Astrocyte of the spinal cord (primary cell): Measurements from ENCODE around the gene SLCO3A1.

Source experiments
- DNase-seq: peaks from one replicate; pipeline ENCODE4 v3.0.0; 2011; ENCODE audit warnings: low read depth, low spot score
- H3K4me3 ChIP-seq: 2 replicates; pipeline ENCODE4 v1.5.1; 2011; ENCODE audit warnings: low read depth, mild to moderate bottlenecking, low read length, moderate library complexity
- CTCF ChIP-seq: IDR thresholded peaks from 2 replicates; pipeline ENCODE4 v1.5.1; 2012; ENCODE audit warnings: low read depth, mild to moderate bottlenecking, low read length, inconsistent platforms
- in situ Hi-C: cut with HindIII; loops from 2 replicates; pipeline ENCODE4 v1.10.0; 2017; ENCODE audit warnings: low sequenced_read_pairs

Gene SLCO3A1

GRCh38 chr15:92020804-92021203 is 167.3 kb downstream of the SLCO3A1 start:
- H3K4me3 ChIP-seq, result no peak overlapping the region
- DNase-seq, result no peak
- TF ChIP-seq CTCF, result no peak
- in situ Hi-C loops, result no loop called here

GRCh38 chr15:92021792-92022191 is 168.3 kb downstream of the SLCO3A1 start:
- no peak for TF ChIP-seq CTCF
- in situ Hi-C loops, result no loop called here
- DNase-seq, result no peak
- no peak overlapping the region for H3K4me3 ChIP-seq

- in situ Hi-C loops, result no loop called here
- no peak for TF ChIP-seq CTCF
- H3K4me3 ChIP-seq, result no peak overlapping the region
- no peak for DNase-seq
These were observed 170.5 kb downstream of the SLCO3A1 start for GRCh38 chr15:92023965-92024364.

- in situ Hi-C loops, result no loop called here
- no peak for DNase-seq
- no peak overlapping the region for H3K4me3 ChIP-seq
- no peak for TF ChIP-seq CTCF
These were observed 172.3 kb downstream of the SLCO3A1 start for GRCh38 chr15:92025706-92026270.

- in situ Hi-C loops, result no loop called here
- H3K4me3 ChIP-seq, result no peak overlapping the region
- DNase-seq, result no peak
- TF ChIP-seq CTCF, result no peak
These were observed 174.8 kb downstream of the SLCO3A1 start for GRCh38 chr15:92028389-92028724.

- DNase-seq, result no peak
- no peak for TF ChIP-seq CTCF
- in situ Hi-C loops, result no loop called here
- H3K4me3 ChIP-seq, result no peak overlapping the region
These were observed 176.3 kb downstream of the SLCO3A1 start for GRCh38 chr15:92029767-92030166.

- no peak for DNase-seq
- TF ChIP-seq CTCF, result no peak
- no peak overlapping the region for H3K4me3 ChIP-seq
- in situ Hi-C loops, result no loop called here
These were observed 179.8 kb downstream of the SLCO3A1 start for GRCh38 chr15:92033314-92033713.
